Hindlimb muscle (tissue), 1 donor: ENCODE data around the gene NFAM1. TPM values are rescaled to one million over a fixed set of nuclear protein-coding genes. Genes with fewer than 3 reads are reported as not detected.

Source experiments
- DNase-seq: peaks from one replicate; pipeline ENCODE4 v3.0.0-alpha.2; 2013
- polyA plus RNA-seq: library from polyadenylated mRNA; unstranded; fragments of 120-200 nt; gene quantifications from one replicate; pipeline ENCODE4 v1.2.1, GENCODE V29; 2013; ENCODE audit not compliant: insufficient read length

The NFAM1 gene
- polyA plus RNA-seq: 0.89 TPM

- no peak for DNase-seq
Observed at GRCh38 chr22:42432020-42432596, at the start of gene NFAM1. NFAM1 (minus strand) TSS chr22:42432403; CDS start chr22:42432357, 46 bp downstream.

DNA sequence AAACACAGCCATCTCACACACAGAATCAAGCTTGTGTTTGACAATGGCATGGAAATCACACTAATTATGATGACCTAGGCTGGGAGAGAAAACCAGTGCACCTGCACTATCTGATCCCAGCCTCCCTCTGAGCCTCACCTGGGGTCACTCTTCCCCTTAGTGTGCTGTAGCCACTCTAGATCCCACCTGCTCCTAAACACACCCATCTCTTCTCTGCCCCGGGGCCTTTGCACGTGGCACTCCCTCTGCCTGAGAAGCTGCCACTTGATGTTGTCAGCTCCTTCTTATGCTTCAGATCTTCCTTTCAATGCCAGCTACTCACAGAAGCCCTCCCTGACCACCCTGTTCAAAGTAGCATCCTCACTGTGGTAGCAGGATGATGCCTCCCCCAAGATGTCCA is 42.9 kb upstream of the NFAM1 start:
- DNase-seq: no peak

- peak; percentile 13 for DNase-seq
Observed at GRCh38 chr22:42473484-42474193, 41.4 kb upstream of the NFAM1 start.

DNA sequence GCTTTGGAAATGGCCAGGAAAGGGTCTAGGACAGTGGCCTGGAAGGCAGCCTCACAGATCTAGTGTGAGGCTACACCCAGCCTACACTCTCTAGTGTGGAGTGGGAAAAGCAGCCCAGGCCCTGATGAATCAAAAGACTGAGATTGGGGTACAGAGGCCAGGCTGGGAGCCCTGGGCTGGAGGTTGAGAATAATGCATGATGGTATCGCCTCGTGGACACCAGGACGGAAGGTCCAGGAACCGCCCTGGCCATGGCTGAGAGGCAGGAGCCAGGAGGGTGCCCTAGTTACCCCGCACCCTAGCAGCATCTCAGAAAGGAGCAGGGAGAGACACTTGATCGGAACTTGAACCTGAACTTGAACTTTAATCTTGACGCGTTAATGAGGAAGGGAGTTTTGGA is 40.5 kb upstream of the NFAM1 start:
- no peak for DNase-seq

DNA sequence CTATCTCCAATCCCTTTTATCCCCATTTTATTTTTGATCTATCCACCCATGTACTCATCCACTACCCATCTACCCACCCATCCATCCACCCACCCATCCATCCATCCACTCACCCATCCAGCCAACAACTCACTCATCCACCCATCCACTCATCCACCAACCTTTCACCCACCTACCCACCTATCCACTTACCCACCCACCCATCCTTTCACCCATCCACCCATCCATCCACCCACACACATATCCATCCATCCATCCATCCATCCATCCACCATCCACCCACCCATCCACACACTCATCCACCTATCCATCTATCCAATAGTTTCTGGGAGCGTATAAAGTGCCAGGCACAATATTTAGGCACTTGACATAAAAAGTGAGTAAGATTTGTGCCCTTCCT is 39.2 kb upstream of the NFAM1 start:
- DNase-seq: no peak

DNA sequence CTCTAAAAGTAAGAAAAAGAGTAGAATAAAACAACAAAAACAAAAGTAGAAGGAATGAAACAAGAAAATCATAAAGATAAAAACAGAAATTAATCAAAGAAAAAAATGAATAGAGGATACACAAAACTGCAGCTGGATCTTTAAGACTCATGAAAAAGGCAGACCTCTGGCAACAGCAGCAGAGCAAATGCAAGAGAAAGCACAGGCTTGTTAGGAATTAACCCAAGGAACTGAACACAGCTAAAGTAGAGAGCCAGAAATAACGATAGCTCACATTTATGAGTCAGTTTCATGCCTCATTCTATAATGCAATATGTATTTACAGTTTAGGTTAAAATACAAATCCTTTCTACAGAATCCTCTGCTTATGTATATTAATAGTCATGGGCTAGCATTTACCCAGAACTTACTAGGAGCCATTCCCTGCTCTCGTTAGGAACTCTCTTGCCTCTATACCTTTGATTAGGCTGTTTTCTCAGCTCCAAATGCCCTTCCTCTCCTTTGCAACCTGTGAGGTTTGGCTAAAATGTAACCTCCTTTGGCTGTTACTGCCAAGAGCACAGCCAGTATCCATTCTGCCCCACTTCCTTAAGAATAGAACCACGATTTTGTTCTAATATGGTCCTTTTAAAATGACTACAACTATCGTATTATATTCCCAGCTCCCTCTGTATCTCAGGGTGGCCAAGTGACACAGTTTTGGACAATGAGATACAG is 38.3 kb upstream of the NFAM1 start:
- peak; percentile 5 for DNase-seq

DNA sequence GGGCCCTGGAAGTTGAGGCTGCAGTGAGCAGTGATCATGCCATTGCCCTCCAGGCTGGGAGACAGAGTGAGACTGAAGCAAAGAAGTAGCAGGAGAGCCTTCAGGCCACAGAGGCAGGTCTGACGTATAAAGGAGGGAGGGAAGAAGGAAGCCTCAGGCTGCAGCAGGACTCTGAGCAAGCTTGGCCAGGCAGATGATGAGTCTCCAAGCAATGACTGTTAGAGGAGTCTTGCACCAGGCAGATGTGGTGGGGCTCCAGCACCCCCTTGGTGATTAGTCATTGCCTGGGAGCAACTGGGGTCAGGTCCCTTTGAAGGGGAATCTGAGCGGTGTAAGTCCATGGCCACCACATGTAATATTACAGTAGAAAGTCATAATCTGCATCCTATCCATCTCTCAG is 36.6 kb upstream of the NFAM1 start:
- DNase-seq: no peak

GRCh38 chr22:42462016-42462415 is 29.8 kb upstream of the NFAM1 start:
- no peak for DNase-seq

- no peak for DNase-seq
Observed at GRCh38 chr22:42461511-42461910, 29.3 kb upstream of the NFAM1 start.

DNA sequence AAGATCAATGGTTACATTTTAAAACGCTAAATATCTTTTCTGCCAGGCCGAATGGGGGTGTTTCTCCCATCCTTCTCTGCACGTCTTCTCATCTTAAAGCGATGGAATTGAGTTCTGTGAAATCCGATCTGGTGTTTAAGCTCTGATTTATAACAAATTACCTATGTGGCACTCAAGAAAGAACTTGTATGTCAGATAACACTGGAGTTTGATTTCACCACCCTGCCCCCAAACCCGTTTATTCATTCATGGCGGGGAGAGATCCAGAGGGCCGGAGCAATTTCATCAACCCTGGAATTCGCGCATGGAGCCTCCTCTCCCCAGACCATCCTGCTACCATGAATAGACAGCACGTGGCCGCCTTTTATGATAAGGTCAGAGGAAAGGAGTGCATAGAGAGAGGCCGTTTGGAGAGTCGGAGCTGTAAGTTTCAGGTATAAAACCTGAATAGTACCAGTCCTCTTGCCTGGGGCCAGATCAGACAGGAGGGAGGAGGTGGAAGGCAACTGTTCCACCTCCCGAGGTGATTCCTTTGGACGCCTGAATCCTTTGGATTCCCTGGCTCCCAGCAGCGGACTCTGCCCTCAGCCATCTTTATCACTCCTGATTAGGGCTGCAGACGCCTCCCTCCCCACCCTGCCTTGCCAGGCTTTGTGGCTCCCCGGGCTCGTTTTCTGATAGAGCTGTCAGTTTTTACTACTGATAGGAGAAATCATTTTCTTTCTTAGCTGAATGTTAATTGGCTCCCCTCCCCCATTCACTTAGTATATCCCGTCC is 27.3 kb upstream of the NFAM1 start:
- DNase-seq: no peak

GRCh38 chr22:42452916-42453315 is 20.7 kb upstream of the NFAM1 start:
- no peak for DNase-seq

DNA sequence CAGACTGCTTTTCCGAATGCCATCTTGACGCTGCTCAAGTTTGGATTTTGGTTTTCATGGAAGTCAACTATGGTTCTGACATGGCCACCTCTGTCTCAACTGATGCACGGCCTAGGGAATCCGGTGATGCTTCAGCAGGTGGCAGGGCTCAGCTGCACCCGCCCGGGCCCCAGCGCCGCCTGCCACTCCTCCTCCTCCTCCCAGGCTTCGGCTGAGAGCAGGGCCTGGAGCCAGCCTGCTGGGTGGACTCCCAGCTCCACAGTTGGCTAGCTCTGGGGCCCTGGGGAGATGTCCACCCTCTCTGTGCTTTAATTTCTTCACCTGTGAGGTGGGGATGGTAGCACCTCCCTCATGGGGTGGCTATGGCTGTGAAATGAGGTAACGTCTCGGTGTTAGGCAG is 20.3 kb upstream of the NFAM1 start:
- no peak for DNase-seq

DNA sequence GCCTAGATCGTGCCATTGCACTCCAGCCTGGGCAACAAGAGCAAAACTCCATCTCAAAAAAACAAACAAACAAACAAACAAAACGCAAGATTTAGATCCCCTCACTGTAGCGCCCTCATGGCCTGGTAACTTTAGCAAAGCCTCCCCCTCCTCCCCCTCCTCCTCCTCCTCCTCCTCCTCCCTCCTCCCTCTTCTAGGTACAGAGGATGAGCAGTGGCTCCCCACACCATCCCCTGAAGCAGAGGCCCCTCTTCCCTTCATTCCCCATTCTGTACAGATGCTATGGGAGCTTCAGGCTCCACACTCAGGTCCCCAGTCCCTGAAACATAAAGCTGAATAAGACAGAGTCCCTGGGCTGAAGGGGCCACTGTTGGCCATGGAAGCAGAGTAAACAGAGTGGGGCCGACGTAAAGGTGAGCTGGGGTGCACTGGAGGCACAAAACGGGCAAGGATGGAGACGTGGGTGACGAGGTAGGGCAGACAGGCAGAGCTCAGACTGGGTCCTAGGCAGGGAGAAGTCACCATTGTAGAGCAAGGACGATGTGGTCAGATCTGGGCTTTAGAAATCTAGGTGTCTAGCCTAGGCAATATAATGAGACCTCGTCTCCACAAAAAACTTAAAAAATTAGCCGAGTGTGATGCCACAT is 19.4 kb upstream of the NFAM1 start:
- DNase-seq: no peak

GRCh38 chr22:42450862-42451261 is 18.7 kb upstream of the NFAM1 start:
- DNase-seq: no peak

DNA sequence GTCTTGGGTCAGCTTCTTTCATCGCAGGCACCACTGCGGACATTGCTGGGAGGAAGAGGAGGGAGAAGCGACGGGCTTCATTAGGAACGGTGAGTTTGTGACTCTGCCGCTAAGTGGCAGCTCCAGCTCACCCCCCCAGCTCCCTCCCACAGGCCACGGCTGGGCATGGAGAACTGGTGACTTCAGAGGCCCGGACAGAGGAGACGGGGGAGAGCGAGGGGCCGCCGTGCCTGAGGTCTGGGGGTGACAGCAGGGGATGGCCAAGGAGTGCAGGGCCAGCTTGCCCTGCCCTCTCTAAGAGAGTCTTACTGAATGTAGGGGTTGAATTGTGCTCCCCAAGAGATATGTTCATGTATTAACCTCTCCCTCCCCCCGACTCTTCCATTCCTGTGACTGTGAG is 13.9 kb upstream of the NFAM1 start:
- no peak for DNase-seq

DNA sequence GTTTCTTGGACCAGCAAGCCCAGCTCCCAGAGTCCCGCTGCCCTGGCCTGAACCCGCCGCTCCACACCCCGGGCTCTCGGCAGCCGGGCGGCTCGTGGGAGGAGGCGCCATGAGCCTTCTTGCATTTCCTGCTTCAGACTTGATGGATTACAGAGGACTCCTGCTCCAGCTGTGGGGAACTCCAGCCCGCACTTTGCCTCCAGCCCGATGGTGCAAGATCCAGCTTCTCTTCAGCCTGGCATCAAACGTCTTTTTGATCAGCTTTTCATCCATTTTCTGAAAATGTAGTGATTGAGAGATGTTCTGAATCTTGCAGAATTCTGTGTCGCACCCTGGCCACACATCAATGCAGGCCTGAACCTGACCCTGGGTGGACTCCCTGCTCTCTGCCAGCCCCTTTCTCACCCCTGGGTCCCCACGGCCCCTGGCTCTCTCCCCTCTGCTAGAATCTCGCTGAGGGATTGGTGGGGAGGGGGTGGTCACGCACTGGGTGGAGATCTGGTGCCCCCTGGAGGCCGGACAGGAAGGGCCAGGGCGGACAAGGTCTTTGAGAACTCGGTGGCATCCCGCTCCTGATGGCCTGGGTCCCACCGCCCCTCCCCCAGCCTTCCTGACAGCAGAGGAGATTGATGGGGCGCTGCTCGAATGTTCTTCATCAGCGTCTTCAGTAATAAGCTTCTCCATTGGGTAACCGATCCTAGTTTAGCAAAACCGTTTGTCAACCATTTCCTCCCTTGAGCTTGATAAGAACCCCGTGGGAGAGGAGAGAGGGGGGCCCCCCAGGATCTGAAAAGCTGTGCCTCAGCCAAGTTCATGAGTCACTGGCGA is 12.1 kb upstream of the NFAM1 start:
- DNase-seq: peak; percentile 85

DNA sequence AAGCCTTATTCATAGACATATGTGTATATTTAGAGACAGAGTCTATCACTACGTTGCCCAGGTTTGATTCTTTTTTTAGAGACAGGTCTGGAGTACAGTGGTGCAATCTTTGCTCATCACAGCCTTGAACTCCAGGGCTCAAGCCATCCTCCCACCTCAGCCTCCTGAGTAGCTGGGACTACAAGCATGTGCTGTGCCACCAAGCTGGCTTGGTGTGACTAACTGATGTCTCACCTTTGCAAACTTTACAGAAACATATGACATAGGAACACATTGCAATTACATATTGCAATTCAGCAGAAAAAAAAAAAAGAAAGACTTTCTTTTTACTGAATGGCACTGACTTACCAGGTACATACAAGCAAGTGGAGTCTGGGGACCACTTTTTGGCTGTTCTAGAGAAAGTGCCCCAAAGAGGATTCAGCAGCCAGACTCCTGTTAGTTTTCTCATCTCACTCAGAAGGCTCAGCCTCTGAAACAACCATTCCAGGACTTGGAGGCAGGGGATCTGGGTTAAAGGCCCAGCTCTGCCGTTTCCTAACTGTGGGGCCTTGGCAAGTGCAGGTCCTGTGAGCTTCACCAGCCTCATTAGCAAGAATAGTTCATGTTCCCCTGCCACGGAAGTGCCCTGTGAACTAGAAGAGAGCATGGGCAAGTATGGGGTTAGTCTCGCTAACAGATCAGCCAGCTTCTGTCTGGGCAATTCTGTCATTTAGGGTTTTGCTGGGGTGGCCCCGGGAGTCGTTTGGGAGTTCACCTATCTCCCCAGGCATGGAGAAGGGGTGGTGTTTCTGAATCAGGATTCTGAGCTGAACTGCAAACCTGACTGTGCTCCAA is 11.3 kb upstream of the NFAM1 start:
- DNase-seq: no peak

- DNase-seq: no peak
Observed at GRCh38 chr22:42442748-42443147, 10.5 kb upstream of the NFAM1 start.

- no peak for DNase-seq
Observed at GRCh38 chr22:42440728-42441127, 8.5 kb upstream of the NFAM1 start.

DNA sequence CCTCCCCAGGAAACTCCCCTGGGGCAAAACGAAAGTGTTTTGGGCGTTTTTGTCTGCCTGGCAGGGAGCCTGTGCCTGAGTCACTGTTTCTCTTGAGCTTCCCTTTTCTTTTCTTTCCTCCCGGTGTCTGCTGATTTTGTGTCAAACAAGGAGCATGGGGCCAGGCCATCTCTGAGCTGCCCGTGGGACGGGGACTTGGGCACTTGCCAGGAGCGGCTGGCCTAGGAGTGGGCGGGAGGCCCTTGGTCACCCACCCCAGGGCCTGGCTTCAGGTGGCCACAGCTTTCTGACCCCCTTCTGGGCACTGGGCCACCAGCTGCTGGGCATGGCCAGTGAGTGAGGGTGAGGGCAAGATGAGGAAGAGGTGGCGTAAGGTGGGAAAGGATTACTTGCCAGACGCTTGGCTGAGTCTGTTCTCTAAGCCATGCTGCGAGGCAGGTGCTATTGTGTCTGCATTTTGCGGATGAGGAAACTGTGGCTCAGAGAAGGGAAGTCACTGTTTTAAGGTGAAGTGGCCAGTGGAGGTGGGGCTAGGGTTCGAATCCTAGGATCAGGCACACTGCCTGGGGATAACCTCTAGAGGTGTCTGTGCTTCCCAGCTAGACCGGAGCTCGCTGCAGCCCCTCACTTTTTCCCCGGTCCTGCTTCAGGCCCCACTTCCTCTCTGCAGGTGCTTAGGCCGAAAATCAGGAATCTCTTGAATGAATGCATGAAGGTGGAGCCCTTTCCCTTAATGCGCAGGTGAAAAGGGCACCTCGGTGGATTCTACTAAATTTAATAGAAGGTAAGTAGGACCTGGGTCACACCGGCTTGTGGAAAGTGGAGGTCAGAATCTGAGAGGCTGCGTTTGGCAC is 7.8 kb upstream of the NFAM1 start:
- no peak for DNase-seq
